ENCODE measurements around the gene WAS. TPM values are rescaled to one million over a fixed set of nuclear protein-coding genes. Genes with fewer than 3 reads are reported as not detected.
"Not testable (repeated sequence)": the region's sequence is repeated elsewhere in the genome, so short reads cannot be mapped to it uniquely, and the experiment has no call there.

WAS gene
- total and polyA plus RNA-seq, 5 donors, result 1.5 to 6.2 (median 3.0) TPM

DNA sequence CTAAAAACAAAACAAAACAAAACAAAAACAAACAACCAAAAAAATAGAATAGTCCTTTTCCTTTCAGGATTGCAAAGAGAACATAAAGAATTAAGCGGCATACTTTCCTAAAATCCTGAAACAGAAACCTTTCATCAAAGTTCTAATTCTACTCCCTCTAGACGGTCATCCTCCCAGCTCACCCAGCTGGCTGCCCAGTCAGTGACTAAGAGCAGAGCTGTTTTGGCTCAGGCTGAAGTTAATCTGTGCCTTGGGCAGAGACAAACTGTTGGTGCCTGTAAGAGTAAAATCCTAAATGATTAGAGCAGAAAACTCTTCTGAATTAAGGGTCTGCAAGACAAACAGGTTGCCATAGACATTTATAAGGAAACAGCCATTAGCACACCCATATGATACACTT, 17.6 kb upstream of the WAS start:
- WGBS, result 71% methylated on average over 2 of the region's 2 CpGs
- H3K27ac ChIP-seq (ENCODE audit: low read length), result no peak overlapping the region
- H3K4me3 ChIP-seq (ENCODE audit: low read length), result no peak overlapping the region
- no peaks in the 10 kb centered on the region for H3K9me3 ChIP-seq (ENCODE audit: control insufficient read depth, low read length)
- H3K27me3 ChIP-seq (ENCODE audit: control insufficient read depth, insufficient read depth), result no peaks in the 10 kb centered on the region
- no peak for ATAC-seq
- intact Hi-C loops (cut with DNase I), result no loop called here
- H3K4me1 ChIP-seq (ENCODE audit: control insufficient read depth, insufficient read depth, low read length), result no peaks in the 10 kb centered on the region
- DNase-seq, result no peak

DNA sequence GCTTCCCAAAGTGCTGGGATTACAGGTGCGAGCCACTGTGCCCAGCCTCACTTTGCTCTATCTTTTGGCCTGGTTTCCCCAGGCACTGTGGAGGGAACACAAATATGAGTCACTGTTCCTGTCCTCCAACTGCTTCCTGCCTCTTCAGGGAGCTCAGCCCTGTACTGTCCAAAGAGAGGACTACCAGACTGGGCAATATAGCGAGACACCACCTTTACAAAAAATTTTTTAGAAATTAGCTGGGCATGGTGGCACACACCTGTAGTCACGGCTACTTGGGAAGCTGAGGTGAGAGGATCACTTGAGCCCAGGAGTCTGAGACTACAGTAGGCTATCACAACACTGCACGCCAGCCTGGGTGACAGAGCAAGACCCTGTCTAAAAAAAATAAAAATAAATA, 16.9 kb upstream of the WAS start:
- DNase-seq (no peak), ATAC-seq (no peak)
- no peaks in the 10 kb centered on the region for H3K4me1 ChIP-seq (ENCODE audit: control insufficient read depth, insufficient read depth, low read length)
- WGBS, result 79% methylated on average over 4 of the region's 4 CpGs
- H3K9me3 ChIP-seq (ENCODE audit: control insufficient read depth, low read length), result no peaks in the 10 kb centered on the region
- H3K4me3 ChIP-seq (ENCODE audit: low read length), result no peak overlapping the region
- intact Hi-C loops (cut with DNase I), result no loop called here
- H3K27ac ChIP-seq (ENCODE audit: low read length), result no peak overlapping the region
- H3K27me3 ChIP-seq (ENCODE audit: control insufficient read depth, insufficient read depth), result no peaks in the 10 kb centered on the region

DNA sequence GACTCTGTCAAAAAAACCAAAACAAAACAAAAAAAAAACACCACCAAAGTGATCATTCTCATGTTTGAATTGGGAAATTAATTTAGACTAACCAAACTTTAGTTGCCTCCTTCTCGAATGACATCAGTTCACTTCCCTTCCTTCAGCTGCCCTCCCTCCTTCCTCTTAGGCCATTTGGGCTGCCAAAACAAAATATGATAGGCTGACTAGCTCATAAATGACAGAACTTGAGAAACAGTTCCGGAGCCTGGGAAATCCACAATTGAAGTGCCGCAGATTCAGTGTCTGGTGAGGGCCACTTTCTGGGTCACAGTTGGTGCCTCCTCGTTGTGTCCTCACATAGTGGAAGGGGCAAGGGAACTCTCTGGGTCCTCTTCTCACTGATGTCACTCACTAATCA, 16.1 kb upstream of the WAS start:
- WGBS, result 62% methylated on average over 4 of the region's 4 CpGs
- Histone ChIP-seq H3K4me1 (ENCODE audit: control insufficient read depth, insufficient read depth, low read length) (no peaks in the 10 kb centered on the region), H3K4me3 (ENCODE audit: low read length) (no peak overlapping the region), H3K9me3 (ENCODE audit: control insufficient read depth, low read length) (no peaks in the 10 kb centered on the region), H3K27me3 (ENCODE audit: control insufficient read depth, insufficient read depth) (no peaks in the 10 kb centered on the region), H3K27ac (ENCODE audit: low read length) (no peak overlapping the region)
- intact Hi-C loops (cut with DNase I), result no loop called here
- no peak for DNase-seq
- ATAC-seq, result no peak

DNA sequence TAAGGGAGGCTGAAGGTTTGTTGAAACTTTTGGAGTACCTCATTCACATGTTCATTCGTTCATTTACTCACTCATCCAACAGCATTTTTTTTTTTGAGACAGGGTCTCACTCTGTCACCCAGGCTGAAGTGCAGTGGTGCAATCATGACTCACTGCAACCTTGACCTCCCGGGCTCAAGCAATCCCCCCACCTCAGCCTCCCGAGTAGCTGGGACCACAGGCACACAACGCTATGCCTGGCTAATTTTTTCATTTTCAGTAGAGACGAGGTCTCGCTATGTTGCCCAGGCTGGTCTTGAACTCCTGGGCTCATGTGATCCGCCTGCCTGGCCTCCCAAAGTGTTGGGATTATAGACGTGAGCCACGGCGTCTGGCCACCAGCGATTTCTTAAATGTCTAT, 15.4 kb upstream of the WAS start:
- H3K27ac ChIP-seq (ENCODE audit: low read length); ATAC-seq; H3K9me3 ChIP-seq (ENCODE audit: control insufficient read depth, low read length); intact Hi-C loops (cut with DNase I); H3K4me1 ChIP-seq (ENCODE audit: control insufficient read depth, insufficient read depth, low read length); H3K27me3 ChIP-seq (ENCODE audit: control insufficient read depth, insufficient read depth); H3K4me3 ChIP-seq (ENCODE audit: low read length); DNase-seq: not testable (repeated sequence)
- WGBS, result 84% methylated on average over 11 of the region's 11 CpGs

DNA sequence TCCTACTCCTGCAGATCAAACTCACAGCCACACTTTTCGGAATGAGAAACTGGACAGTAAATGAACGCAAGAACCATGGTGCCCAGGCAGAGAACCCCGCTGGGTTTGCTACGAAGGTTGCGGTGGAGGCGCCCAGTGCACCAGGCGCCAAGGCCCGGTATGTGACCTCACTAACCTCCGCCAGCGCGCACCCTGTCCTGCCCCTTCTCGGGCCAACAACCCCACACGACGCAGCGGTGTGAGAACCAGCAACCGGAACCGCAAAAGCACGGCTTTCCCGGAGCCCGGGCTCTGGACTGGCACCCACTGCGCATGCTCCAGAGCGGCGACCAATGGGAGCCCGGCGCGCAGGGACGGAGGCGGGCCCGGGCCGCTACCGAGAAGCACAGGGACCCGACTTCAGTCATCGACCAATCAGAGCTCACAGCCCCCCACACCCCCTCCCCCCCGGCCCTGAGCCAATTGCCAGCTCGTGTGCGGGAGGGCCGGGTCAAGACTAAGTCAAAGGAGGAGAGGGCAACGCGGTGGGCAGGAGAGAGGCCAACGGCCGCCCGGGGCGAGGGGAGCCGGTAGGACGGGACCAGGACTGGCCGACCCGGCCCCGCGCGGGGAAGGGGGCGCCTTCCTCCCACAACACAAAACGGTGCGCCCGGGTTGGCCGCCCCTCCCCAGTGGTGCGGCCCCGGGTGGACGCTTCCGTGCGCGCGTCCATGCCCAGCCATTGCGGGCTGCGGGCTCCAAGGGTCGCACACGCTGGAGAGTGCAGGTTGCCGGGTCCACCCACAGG, 7.3 kb upstream of the WAS start:
- Histone ChIP-seq H3K4me1 (ENCODE audit: control insufficient read depth, insufficient read depth, low read length) (no peaks in the 10 kb centered on the region), H3K9me3 (ENCODE audit: control insufficient read depth, low read length) (no peaks in the 10 kb centered on the region), H3K4me3 (ENCODE audit: low read length) (peak overlapping the region; percentile 79), H3K27ac (ENCODE audit: low read length) (peak overlapping the region; percentile 98), H3K27me3 (ENCODE audit: control insufficient read depth, insufficient read depth) (no peaks in the 10 kb centered on the region)
- DNase-seq (peak; percentile 88 to 96 (median 96)), ATAC-seq (peak; percentile 99)
- intact Hi-C loops (cut with DNase I), result no loop called here
- WGBS, result under 1% methylated on average over 66 of the region's 67 CpGs

DNA sequence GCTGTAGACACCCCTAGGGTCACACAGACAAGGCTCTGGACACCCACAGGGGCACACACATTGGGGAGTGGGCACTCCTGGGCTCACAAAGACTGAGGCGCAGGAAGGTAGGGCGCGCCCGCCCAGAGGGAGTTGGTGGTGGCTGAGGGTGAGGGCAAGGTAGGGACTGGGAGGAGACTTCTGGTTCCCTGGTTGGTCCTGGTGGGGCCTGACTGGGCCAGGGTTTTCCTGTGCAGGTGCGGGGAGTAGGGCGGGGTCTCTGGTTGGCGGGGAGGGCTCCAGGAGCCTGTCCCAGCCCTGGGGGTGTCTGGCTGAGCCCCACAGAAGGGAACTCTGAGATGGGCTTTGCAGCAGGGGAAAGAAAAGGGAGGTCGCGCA, 6.7 kb upstream of the WAS start:
- 5% methylated on average over 9 of the region's 9 CpGs for WGBS
- Histone ChIP-seq H3K4me3 (ENCODE audit: low read length) (peak overlapping the region; percentile 51), H3K9me3 (ENCODE audit: control insufficient read depth, low read length) (no peaks in the 10 kb centered on the region), H3K4me1 (ENCODE audit: control insufficient read depth, insufficient read depth, low read length) (no peaks in the 10 kb centered on the region), H3K27ac (ENCODE audit: low read length) (peak overlapping the region; percentile 28), H3K27me3 (ENCODE audit: control insufficient read depth, insufficient read depth) (no peaks in the 10 kb centered on the region)
- DNase-seq (peak in 1 of 3 donors; percentile 68), ATAC-seq (no peak)
- intact Hi-C loops (cut with DNase I), result no loop called here

DNA sequence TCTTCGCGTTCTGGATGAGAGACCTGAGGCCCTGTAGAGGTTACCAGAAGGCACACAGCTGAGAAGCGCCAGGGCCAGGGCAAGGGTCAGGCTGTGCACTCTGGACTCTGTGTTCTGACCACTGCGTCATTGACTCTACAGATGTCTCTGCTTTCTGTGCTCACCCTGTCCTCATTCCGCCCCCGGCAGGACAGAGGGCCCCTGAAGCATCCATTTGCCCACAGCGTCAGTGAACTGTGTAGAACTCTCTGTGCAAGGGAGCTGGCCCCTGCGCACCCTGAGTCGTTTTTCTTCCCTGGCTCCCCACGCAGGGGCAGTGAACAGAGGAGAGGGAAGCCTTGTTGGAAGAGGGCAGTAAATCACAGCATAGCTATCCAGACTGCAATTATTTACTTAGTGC, 6.1 kb upstream of the WAS start:
- no peaks in the 10 kb centered on the region for H3K9me3 ChIP-seq (ENCODE audit: control insufficient read depth, low read length)
- H3K4me1 ChIP-seq (ENCODE audit: control insufficient read depth, insufficient read depth, low read length), result no peaks in the 10 kb centered on the region
- H3K27me3 ChIP-seq (ENCODE audit: control insufficient read depth, insufficient read depth), result no peaks in the 10 kb centered on the region
- WGBS, result 63% methylated on average over 10 of the region's 10 CpGs
- DNase-seq (no peak), ATAC-seq (no peak)
- no peak overlapping the region for H3K27ac ChIP-seq (ENCODE audit: low read length)
- intact Hi-C loops (cut with DNase I), result no loop called here
- no peak overlapping the region for H3K4me3 ChIP-seq (ENCODE audit: low read length)

DNA sequence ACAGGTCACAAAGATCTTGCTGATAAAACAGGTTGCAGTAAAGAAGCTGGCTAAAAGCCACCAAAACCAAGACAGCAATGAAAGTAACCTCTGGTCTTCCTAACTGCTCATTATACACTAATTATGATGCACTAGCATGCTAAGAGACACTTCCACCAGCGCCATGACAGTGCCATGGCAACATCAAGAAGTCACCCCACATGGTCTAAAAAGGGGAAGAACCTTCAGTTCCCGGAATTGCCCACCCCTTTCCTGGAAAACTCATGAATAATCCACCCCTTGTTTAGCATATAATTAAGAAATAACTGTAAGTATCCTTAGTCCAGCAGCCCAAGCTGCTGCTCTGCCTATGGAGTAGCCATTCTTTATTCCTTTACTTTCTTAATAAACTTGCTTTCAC, 3.1 kb upstream of the WAS start:
- H3K9me3 ChIP-seq (ENCODE audit: control insufficient read depth, low read length); H3K4me3 ChIP-seq (ENCODE audit: low read length); H3K4me1 ChIP-seq (ENCODE audit: control insufficient read depth, insufficient read depth, low read length); H3K27me3 ChIP-seq (ENCODE audit: control insufficient read depth, insufficient read depth); DNase-seq; intact Hi-C loops (cut with DNase I); H3K27ac ChIP-seq (ENCODE audit: low read length); ATAC-seq: not testable (repeated sequence)
- 26% methylated on average over 2 of the region's 2 CpGs for WGBS

DNA sequence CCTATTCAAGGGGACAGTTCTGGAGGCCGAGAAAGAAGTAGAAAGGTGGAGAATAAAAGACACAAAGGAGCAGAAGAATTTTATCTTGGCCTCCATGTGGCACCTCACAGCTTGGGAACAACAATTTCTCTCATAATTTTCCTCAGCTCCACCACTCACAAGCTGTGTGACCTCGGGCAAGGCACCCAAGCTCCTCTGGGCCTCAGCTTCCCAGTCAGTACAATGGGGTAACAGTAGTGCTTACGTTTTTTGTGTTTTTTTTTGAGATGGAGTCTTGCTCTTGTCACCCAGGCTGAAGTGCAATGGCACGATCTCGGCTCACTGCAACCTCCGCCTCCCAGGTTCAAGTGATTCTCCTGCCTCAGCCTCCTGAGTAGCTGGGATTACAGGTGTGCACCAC, 2.7 kb upstream of the WAS start:
- intact Hi-C loops (cut with DNase I); H3K4me3 ChIP-seq (ENCODE audit: low read length); DNase-seq; H3K9me3 ChIP-seq (ENCODE audit: control insufficient read depth, low read length); H3K27ac ChIP-seq (ENCODE audit: low read length); H3K27me3 ChIP-seq (ENCODE audit: control insufficient read depth, insufficient read depth); H3K4me1 ChIP-seq (ENCODE audit: control insufficient read depth, insufficient read depth, low read length); ATAC-seq: not testable (repeated sequence)
- 89% methylated on average over 6 of the region's 6 CpGs for WGBS

DNA sequence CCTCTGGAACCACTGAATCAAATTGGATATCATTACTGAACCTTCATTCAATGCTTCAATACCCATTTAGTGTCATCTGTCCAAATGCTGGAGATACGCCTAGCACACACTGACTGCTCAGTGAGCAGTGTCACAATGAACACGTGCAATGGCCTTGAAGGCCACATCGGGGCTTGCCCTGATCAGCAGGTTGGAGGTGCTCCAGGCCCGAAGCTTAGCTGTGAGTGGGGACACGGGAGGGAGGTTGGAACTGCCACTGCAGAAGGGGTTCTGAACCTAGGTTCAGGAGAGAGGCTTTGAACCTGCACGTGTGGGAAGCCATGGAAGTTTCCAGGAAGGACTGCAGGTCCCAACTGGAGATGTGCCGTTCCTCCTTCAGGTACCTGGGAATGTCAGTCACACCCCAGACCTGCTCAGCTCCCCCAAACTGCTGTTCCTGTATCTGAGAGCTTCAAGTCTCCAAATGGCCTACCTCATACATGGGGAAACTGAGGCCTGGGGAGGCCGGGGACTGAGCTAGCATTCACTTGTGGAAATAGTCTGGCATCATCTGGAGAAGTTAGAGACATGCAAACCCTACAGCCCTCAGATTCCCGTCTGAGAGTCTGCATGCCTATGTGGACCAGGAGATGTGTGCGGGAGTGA, 1.9 kb upstream of the WAS start:
- ATAC-seq, result no peak
- Histone ChIP-seq H3K27me3 (ENCODE audit: control insufficient read depth, insufficient read depth) (no peaks in the 10 kb centered on the region), H3K4me1 (ENCODE audit: control insufficient read depth, insufficient read depth, low read length) (no peaks in the 10 kb centered on the region), H3K9me3 (ENCODE audit: control insufficient read depth, low read length) (no peaks in the 10 kb centered on the region), H3K4me3 (ENCODE audit: low read length) (no peak overlapping the region), H3K27ac (ENCODE audit: low read length) (no peak overlapping the region)
- intact Hi-C loops (cut with DNase I), result no loop called here
- DNase-seq, result no peak
- WGBS, result 78% methylated on average over 10 of the region's 10 CpGs

DNA sequence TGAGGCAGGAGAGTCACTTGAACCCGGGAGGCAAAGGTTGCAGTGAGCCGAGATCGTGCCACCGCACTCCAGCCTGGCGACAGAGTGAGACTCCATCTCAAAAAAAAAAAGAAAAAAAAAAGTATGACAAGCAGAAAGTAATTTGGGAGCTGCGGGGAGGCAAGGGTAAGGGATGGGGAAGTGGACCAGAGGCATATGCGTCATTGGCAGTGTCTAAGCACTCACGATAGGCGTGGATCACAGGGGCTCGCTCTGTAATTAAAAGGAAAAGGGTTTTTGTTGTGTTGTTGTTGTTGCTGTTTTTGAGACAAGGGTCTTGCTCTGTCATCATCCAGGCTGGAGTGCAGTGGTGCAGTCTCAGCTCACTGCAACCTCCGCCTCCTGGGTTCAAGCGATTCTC, 804 bp upstream of the WAS start:
- 82% methylated on average over 12 of the region's 12 CpGs for WGBS
- H3K27ac ChIP-seq (ENCODE audit: low read length); H3K4me3 ChIP-seq (ENCODE audit: low read length); DNase-seq; H3K4me1 ChIP-seq (ENCODE audit: control insufficient read depth, insufficient read depth, low read length); H3K27me3 ChIP-seq (ENCODE audit: control insufficient read depth, insufficient read depth); H3K9me3 ChIP-seq (ENCODE audit: control insufficient read depth, low read length); intact Hi-C loops (cut with DNase I): not testable (repeated sequence)
- ATAC-seq, result peak; percentile 40 to 48

Data from right cardiac atrium (tissue), 5 donors.